Measurements from ENCODE around the gene ACTR2. TPM values are rescaled to one million over a fixed set of nuclear protein-coding genes. Genes with fewer than 3 reads are reported as not detected.

Gene ACTR2
- total RNA-seq, 2 experiments from 2014 or later = 128 to 130 TPM

DNA sequence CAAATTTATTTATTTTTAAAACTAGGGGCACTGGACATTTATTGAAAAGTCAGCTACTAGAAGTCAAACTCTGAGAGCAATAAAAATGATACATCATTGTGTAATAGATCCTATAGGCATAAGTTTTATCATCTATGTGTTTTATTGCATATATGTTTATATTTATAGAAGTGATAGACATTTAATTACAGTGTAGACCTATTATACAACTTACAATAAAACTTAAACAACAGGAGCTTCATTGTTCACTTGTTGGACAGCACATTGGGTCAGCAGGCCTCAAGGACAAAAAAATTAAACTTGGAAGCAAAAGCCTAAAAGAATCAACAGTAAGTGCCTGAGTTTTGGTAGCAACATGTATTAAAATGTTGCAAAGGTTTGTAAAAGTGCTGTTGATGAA lies 15.0 kb upstream of the ACTR2 start:
- no peaks in the 10 kb centered on the region for H3K4me1 Mint-ChIP-seq (ENCODE audit: low read depth)
- Histone ChIP-seq H3K36me3 (ENCODE audit: insufficient read depth, low read length) (no peaks in the 10 kb centered on the region), H3K9me3 (ENCODE audit: control insufficient read depth in 1 of 2, insufficient read depth in 1 of 2, low read length in 2 of 2) (no peaks in the 10 kb centered on the region), H3K4me3 (ENCODE audit: low read length) (no peak overlapping the region), H3K27ac (ENCODE audit: low read depth in 1 of 2, low read length in 2 of 2) (no peak overlapping the region), H3K4me1 (ENCODE audit: insufficient read depth, low read length) (no peaks in the 10 kb centered on the region), H3K27me3 (ENCODE audit: control insufficient read depth in 1 of 2, insufficient read depth in 2 of 2, low read length in 2 of 2) (no peaks in the 10 kb centered on the region)
- H3K4me3 Mint-ChIP-seq = no peak overlapping the region
- H3K27ac Mint-ChIP-seq = no peak overlapping the region
- TF ChIP-seq, protein P1, sequence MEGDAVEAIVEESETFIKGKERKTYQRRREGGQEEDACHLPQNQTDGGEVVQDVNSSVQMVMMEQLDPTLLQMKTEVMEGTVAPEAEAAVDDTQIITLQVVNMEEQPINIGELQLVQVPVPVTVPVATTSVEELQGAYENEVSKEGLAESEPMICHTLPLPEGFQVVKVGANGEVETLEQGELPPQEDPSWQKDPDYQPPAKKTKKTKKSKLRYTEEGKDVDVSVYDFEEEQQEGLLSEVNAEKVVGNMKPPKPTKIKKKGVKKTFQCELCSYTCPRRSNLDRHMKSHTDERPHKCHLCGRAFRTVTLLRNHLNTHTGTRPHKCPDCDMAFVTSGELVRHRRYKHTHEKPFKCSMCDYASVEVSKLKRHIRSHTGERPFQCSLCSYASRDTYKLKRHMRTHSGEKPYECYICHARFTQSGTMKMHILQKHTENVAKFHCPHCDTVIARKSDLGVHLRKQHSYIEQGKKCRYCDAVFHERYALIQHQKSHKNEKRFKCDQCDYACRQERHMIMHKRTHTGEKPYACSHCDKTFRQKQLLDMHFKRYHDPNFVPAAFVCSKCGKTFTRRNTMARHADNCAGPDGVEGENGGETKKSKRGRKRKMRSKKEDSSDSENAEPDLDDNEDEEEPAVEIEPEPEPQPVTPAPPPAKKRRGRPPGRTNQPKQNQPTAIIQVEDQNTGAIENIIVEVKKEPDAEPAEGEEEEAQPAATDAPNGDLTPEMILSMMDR (IDR thresholded peaks at IDR 0.05) = no peak
- H3K27me3 Mint-ChIP-seq = no peaks in the 10 kb centered on the region
- ATAC-seq (ENCODE audit: poor library complexity) (no peak), DNase-seq (no peak)
- no peaks in the 10 kb centered on the region for H3K9me3 Mint-ChIP-seq
- intact Hi-C loops (cut with DNase I, micrococcal nuclease) = no loop called here
- POLR2A ChIA-PET = no interaction called here
- CTCF ChIA-PET = no interaction called here
- H3K36me3 Mint-ChIP-seq (ENCODE audit: low read depth) = no peaks in the 10 kb centered on the region

DNA sequence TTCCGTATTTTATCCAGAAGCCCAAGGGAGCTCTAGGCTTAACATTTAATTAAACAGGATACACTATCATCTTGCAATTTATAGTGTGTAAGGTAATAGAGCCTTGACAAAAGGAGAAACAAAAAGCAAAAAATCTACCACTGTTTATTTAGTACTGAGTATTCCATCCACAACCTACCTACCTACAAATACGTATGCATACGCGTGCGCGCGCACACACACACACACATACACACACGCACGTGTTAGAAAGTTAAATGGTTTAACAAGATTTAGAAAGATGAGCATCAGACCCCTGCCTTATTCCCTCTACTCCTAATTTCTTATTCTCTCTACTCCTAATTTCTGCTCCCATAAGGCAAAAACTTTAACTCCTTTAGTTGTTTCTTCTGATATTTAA lies 14.6 kb upstream of the ACTR2 start:
- TF ChIP-seq, protein P1 (IDR thresholded peaks at IDR 0.05) = no peak
- ATAC-seq (ENCODE audit: poor library complexity) (no peak), DNase-seq (no peak)
- ChIA-PET CTCF (no interaction called here), POLR2A (no interaction called here)
- H3K4me1 Mint-ChIP-seq (ENCODE audit: low read depth) = no peaks in the 10 kb centered on the region
- Histone ChIP-seq H3K27me3 (ENCODE audit: control insufficient read depth in 1 of 2, insufficient read depth in 2 of 2, low read length in 2 of 2) (no peaks in the 10 kb centered on the region), H3K27ac (ENCODE audit: low read depth in 1 of 2, low read length in 2 of 2) (no peak overlapping the region), H3K36me3 (ENCODE audit: insufficient read depth, low read length) (no peaks in the 10 kb centered on the region), H3K4me3 (ENCODE audit: low read length) (no peak overlapping the region), H3K4me1 (ENCODE audit: insufficient read depth, low read length) (no peaks in the 10 kb centered on the region), H3K9me3 (ENCODE audit: control insufficient read depth in 1 of 2, insufficient read depth in 1 of 2, low read length in 2 of 2) (no peaks in the 10 kb centered on the region)
- intact Hi-C loops (cut with DNase I, micrococcal nuclease) = no loop called here
- H3K36me3 Mint-ChIP-seq (ENCODE audit: low read depth) = no peaks in the 10 kb centered on the region
- H3K9me3 Mint-ChIP-seq = no peaks in the 10 kb centered on the region
- no peak overlapping the region for H3K27ac Mint-ChIP-seq
- H3K4me3 Mint-ChIP-seq = no peak overlapping the region
- no peaks in the 10 kb centered on the region for H3K27me3 Mint-ChIP-seq

DNA sequence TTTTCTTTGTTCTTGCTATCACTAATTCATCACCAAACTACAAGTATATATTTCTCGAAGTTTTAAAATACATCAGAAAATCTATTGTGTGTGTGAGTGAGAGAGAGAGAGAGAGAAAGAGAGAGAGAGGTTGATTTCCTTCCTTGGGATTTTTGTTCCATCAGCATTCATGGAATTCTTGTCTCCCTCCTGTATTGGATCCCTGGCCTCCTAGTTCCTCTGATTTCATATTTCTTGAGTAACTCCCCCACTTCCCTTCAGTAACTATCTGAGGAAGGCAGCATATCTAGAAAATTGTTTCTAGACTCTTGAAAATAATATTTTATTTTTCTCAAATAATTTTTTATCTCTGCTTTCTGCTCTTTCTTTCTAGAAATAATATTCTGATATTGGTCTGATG lies 13.3 kb upstream of the ACTR2 start:
- no peaks in the 10 kb centered on the region for H3K27me3 ChIP-seq (ENCODE audit: control insufficient read depth in 1 of 2, insufficient read depth in 2 of 2, low read length in 2 of 2)
- H3K4me3 ChIP-seq (ENCODE audit: low read length) = no peak overlapping the region
- ATAC-seq (ENCODE audit: poor library complexity) (no peak), DNase-seq (no peak)
- no peaks in the 10 kb centered on the region for H3K36me3 ChIP-seq (ENCODE audit: insufficient read depth, low read length)
- CTCF ChIA-PET = no interaction called here
- H3K4me1 Mint-ChIP-seq (ENCODE audit: low read depth) = no peaks in the 10 kb centered on the region
- no peaks in the 10 kb centered on the region for H3K9me3 ChIP-seq (ENCODE audit: control insufficient read depth in 1 of 2, insufficient read depth in 1 of 2, low read length in 2 of 2)
- no peak overlapping the region for H3K27ac Mint-ChIP-seq
- H3K9me3 Mint-ChIP-seq = no peaks in the 10 kb centered on the region
- TF ChIP-seq, protein P1 (IDR thresholded peaks at IDR 0.05) = no peak
- H3K36me3 Mint-ChIP-seq (ENCODE audit: low read depth) = no peaks in the 10 kb centered on the region
- H3K4me3 Mint-ChIP-seq = no peak overlapping the region
- no peaks in the 10 kb centered on the region for H3K4me1 ChIP-seq (ENCODE audit: insufficient read depth, low read length)
- POLR2A ChIA-PET = interaction anchor here (4.5 kb wide), 1 partner anchor 13 kb away, joined by 23 read pairs; the partner anchor contains the start of gene ACTR2
- intact Hi-C loops (cut with DNase I, micrococcal nuclease) = no loop called here
- H3K27me3 Mint-ChIP-seq = no peaks in the 10 kb centered on the region
- H3K27ac ChIP-seq (ENCODE audit: low read depth in 1 of 2, low read length in 2 of 2) = no peak overlapping the region
